ENCODE data around the gene RUNX2. TPM values are rescaled to one million over a fixed set of nuclear protein-coding genes. Genes with fewer than 3 reads are reported as not detected.
A peak's percentile ranks its signal among the peaks of the same experiment; 100 is the strongest.

The RUNX2 gene
- total and polyA plus RNA-seq, 2 experiments from 2014 or later, result 4.4 to 5.2 TPM

DNA sequence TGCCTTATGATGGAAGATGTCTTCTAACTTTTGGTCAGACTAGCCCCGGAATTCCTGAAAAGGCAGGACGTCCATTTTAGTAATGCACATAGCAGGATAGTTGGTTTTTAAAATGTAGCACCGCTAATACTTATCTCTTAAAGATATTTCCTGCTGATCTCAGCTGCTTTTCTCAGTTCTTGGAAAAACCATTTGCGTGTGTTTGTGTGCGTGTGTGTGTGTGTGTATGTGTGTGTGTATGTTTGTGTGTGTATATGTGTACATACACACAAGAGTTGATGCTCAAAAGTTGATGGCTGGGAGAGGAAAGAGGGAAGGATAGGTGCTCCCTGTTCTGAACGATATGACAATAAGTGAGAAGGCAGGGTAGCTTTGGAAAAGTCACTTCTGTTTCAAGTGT, 111.3 kb downstream of the RUNX2 start:
- Histone ChIP-seq H3K79me2 (ENCODE audit: insufficient read depth) (peaks cover 62% of the 10 kb centered on the region), H3K36me3 (ENCODE audit: low read depth) (peaks cover 6% of the 10 kb centered on the region; the same call in 1 of the 2 replicates)

GRCh38 chr6:45439861-45440388, 111.8 kb downstream of the RUNX2 start:
- no peak for DNase-seq
- Histone ChIP-seq H3K27me3 (replicated peaks; ENCODE audit: insufficient read depth) (no peaks in the 10 kb centered on the region), H3K4me1 (ENCODE audit: insufficient read depth) (peaks cover 43% of the 10 kb centered on the region), H3K9ac (no peak overlapping the region), H3K36me3 (ENCODE audit: low read depth) (peaks cover 6% of the 10 kb centered on the region; the same call in 1 of the 2 replicates), H3K9me3 (ENCODE audit: low read depth) (no peaks in the 10 kb centered on the region), H2AFZ (no peak overlapping the region), H3F3A (ENCODE audit: insufficient read depth) (peaks cover 50% of the 10 kb centered on the region), H3K27ac (no peak overlapping the region), H3K9me2 (ENCODE audit: insufficient read depth) (no peaks in the 10 kb centered on the region), H3K79me2 (ENCODE audit: insufficient read depth) (peaks cover 61% of the 10 kb centered on the region), H3K4me3 (no peak overlapping the region), H4K20me1 (ENCODE audit: insufficient read depth) (no peaks in the 10 kb centered on the region), H3K4me2 (ENCODE audit: unreplicated experiment) (no peak overlapping the region)
- 98 to 99% methylated on average over 6 of the region's 6 CpGs for WGBS, 2 experiments (ENCODE audit: low coverage in 1 of 2, low lambda C conversion rate in 2 of 2, missing lambda C conversion rate in 2 of 2)
- TF ChIP-seq EZH2 (IDR thresholded peaks at IDR 0.05; ENCODE audit: insufficient read depth, poor library complexity, severe bottlenecking) (no peak), EZH2phosphoT487 (IDR thresholded peaks at IDR 0.05; ENCODE audit: insufficient read depth, low read depth) (no peak)
- in situ Hi-C loops (cut with MboI), result loop anchor here (25.0 kb wide), 1 partner anchor 272 kb away; no protein-coding TSS in a partner anchor

More for the DNA sequence above, 111.3 kb downstream of the RUNX2 start:
- 97% methylated on average over 6 of the region's 6 CpGs for WGBS, 2 experiments (ENCODE audit: low coverage in 1 of 2, low lambda C conversion rate in 2 of 2, missing lambda C conversion rate in 2 of 2)
- Histone ChIP-seq H2AFZ (no peak overlapping the region), H3F3A (ENCODE audit: insufficient read depth) (peaks cover 52% of the 10 kb centered on the region), H3K9me2 (ENCODE audit: insufficient read depth) (no peaks in the 10 kb centered on the region), H3K9me3 (ENCODE audit: low read depth) (no peaks in the 10 kb centered on the region), H3K27ac (peak overlapping the region; percentile 92), H3K4me3 (no peak overlapping the region), H3K4me2 (ENCODE audit: unreplicated experiment) (peak overlapping the region; percentile 88), H4K20me1 (ENCODE audit: insufficient read depth) (no peaks in the 10 kb centered on the region), H3K4me1 (ENCODE audit: insufficient read depth) (peaks cover 48% of the 10 kb centered on the region), H3K9ac (no peak overlapping the region), H3K27me3 (replicated peaks; ENCODE audit: insufficient read depth) (no peaks in the 10 kb centered on the region)
- TF ChIP-seq EZH2phosphoT487 (IDR thresholded peaks at IDR 0.05; ENCODE audit: insufficient read depth, low read depth), result no peak
- no peak for TF ChIP-seq EZH2 (IDR thresholded peaks at IDR 0.05; ENCODE audit: insufficient read depth, poor library complexity, severe bottlenecking)
- DNase-seq, result no peak
- in situ Hi-C loops (cut with MboI), result loop anchor here (25.0 kb wide), 1 partner anchor 273 kb away; no protein-coding TSS in a partner anchor

DNA sequence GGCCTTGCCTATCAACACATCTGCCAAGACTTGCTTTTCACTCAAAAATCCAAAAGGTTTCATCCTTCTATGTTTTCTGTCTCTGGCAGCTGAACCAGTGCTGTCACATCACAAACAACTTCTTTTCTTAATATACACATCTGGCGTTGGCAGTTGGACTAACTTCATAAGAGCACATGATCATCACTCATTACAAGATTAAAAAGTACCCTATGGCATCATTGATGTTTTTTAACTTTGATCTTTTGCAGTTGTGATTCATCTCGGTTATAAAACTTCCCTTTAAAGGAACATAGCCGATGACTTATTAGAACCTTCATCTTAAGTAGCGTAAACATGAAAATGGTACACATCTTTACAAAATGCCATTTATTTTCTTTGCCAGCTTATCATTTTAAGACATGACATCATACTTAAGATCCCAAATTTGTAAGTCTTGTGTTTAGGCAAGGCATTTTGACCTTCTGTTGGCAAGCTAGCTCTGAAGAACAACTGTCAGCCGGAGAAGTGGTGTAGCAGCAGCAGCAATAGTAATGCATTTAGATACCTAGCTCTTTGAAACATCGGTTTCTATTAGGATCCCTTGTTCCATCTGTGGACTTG, 113.8 kb downstream of the RUNX2 start:
- H3K9me3 ChIP-seq (ENCODE audit: low read depth), result no peaks in the 10 kb centered on the region
- DNase-seq, result no peak

DNA sequence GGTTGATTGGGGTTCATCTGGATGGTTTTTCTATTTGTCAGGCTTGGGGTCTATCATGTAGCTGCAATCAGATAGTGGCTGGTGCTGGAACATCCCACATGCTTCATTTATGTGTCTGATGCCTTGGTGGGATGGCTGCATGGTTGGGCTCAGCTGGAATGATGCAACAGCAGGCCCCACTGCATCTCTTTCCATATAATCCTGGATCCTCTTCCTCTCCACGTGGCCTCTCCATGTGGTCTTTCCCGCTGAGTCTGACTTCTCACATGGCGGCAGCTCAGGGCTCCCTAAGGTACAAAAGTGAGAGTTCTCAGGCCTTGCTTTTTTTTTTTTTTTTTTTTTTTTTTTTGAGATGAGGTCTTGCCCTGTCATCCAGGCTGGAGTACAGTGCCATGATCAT, 114.6 kb downstream of the RUNX2 start:
- peaks cover 61% of the 10 kb centered on the region for H3K79me2 ChIP-seq (ENCODE audit: insufficient read depth)
- in situ Hi-C loops (cut with MboI), result loop anchor here (25.0 kb wide), 1 partner anchor 270 kb away; no protein-coding TSS in a partner anchor
- no peak overlapping the region for H3K27ac ChIP-seq
- no peak overlapping the region for H2AFZ ChIP-seq
- H4K20me1 ChIP-seq (ENCODE audit: insufficient read depth), result no peaks in the 10 kb centered on the region
- no peak overlapping the region for H3K4me3 ChIP-seq
- no peaks in the 10 kb centered on the region for H3K27me3 ChIP-seq (replicated peaks; ENCODE audit: insufficient read depth)
- peaks cover 39% of the 10 kb centered on the region for H3F3A ChIP-seq (ENCODE audit: insufficient read depth)
- TF ChIP-seq EZH2phosphoT487 (IDR thresholded peaks at IDR 0.05; ENCODE audit: insufficient read depth, low read depth) (no peak), EZH2 (IDR thresholded peaks at IDR 0.05; ENCODE audit: insufficient read depth, poor library complexity, severe bottlenecking) (no peak)
- H3K4me1 ChIP-seq (ENCODE audit: insufficient read depth), result peaks cover 45% of the 10 kb centered on the region
- no peak overlapping the region for H3K9ac ChIP-seq
- peaks cover 6% of the 10 kb centered on the region; the same call in 1 of the 2 replicates for H3K36me3 ChIP-seq (ENCODE audit: low read depth)
- no peaks in the 10 kb centered on the region for H3K9me2 ChIP-seq (ENCODE audit: insufficient read depth)
- no peak for DNase-seq
- WGBS, 2 experiments (ENCODE audit: low coverage in 1 of 2, low lambda C conversion rate in 2 of 2, missing lambda C conversion rate in 2 of 2), result 91 to 97% methylated on average over 3 of the region's 3 CpGs
- H3K4me2 ChIP-seq (ENCODE audit: unreplicated experiment), result no peak overlapping the region
- no peaks in the 10 kb centered on the region for H3K9me3 ChIP-seq (ENCODE audit: low read depth)

More for the DNA sequence above, 113.8 kb downstream of the RUNX2 start:
- H3K27ac ChIP-seq, result no peak overlapping the region
- no peaks in the 10 kb centered on the region for H3K27me3 ChIP-seq (replicated peaks; ENCODE audit: insufficient read depth)
- H3K4me3 ChIP-seq, result no peak overlapping the region
- peaks cover 45% of the 10 kb centered on the region for H3K4me1 ChIP-seq (ENCODE audit: insufficient read depth)
- H4K20me1 ChIP-seq (ENCODE audit: insufficient read depth), result no peaks in the 10 kb centered on the region
- peaks cover 6% of the 10 kb centered on the region; the same call in 1 of the 2 replicates for H3K36me3 ChIP-seq (ENCODE audit: low read depth)
- peaks cover 47% of the 10 kb centered on the region for H3F3A ChIP-seq (ENCODE audit: insufficient read depth)
- H3K79me2 ChIP-seq (ENCODE audit: insufficient read depth), result peaks cover 54% of the 10 kb centered on the region
- H3K4me2 ChIP-seq (ENCODE audit: unreplicated experiment), result no peak overlapping the region
- WGBS, 2 experiments (ENCODE audit: low coverage in 1 of 2, low lambda C conversion rate in 2 of 2, missing lambda C conversion rate in 2 of 2), result 81% methylated on average over 6 of the region's 6 CpGs
- no peak overlapping the region for H3K9ac ChIP-seq
- no peaks in the 10 kb centered on the region for H3K9me2 ChIP-seq (ENCODE audit: insufficient read depth)
- TF ChIP-seq EZH2phosphoT487 (IDR thresholded peaks at IDR 0.05; ENCODE audit: insufficient read depth, low read depth) (no peak), EZH2 (IDR thresholded peaks at IDR 0.05; ENCODE audit: insufficient read depth, poor library complexity, severe bottlenecking) (no peak)
- in situ Hi-C loops (cut with MboI), result loop anchor here (25.0 kb wide), 1 partner anchor 270 kb away; no protein-coding TSS in a partner anchor
- H2AFZ ChIP-seq, result no peak overlapping the region
